HEK293 (cell line): ENCODE data around the gene MSX1.

Experiments
- ATF2 ChIP-seq: fragments of 450-650 bp; formaldehyde crosslinking; IDR thresholded peaks from 2 replicates; pipeline ENCODE4 v1.5.1; 2016; ENCODE audit warnings: missing biosample characterization, missing genetic modification characterization, low read depth
- CTCF ChIP-seq: fragments of 450-650 bp; formaldehyde crosslinking; IDR thresholded peaks from 2 replicates; pipeline ENCODE4 v1.5.1; 2016; ENCODE audit warnings: missing biosample characterization, missing genetic modification characterization
- IKZF3 ChIP-seq: fragments of 450-650 bp; IDR thresholded peaks from 2 replicates; pipeline ENCODE4 v1.5.0; 2018; ENCODE audit warnings: missing biosample characterization, mild to moderate bottlenecking, missing genetic modification characterization, moderate library complexity
- KLF1 ChIP-seq: fragments of 450-650 bp; formaldehyde crosslinking; IDR thresholded peaks from 2 replicates; pipeline ENCODE4 v1.5.1; 2016; ENCODE audit warnings: missing biosample characterization, missing genetic modification characterization
- REST ChIP-seq: fragments of 450-650 bp; formaldehyde crosslinking; IDR thresholded peaks from 2 replicates; pipeline ENCODE4 v1.5.1; 2016; ENCODE audit warnings: missing biosample characterization, missing genetic modification characterization
- ZNF112 ChIP-seq: fragments of 450-650 bp; formaldehyde crosslinking; IDR thresholded peaks from 2 replicates; pipeline ENCODE4 v1.5.0; 2017; ENCODE audit warnings: missing biosample characterization, missing genetic modification characterization
- ZNF114 ChIP-seq: fragments of 450-650 bp; formaldehyde crosslinking; IDR thresholded peaks from 2 replicates; pipeline ENCODE4 v1.5.0; 2017; ENCODE audit warnings: missing biosample characterization, missing genetic modification characterization
- ZNF398 ChIP-seq: fragments of 450-650 bp; formaldehyde crosslinking; IDR thresholded peaks from 2 replicates; pipeline ENCODE4 v1.5.1; 2017; ENCODE audit warnings: missing biosample characterization, missing genetic modification characterization
- ZNF621 ChIP-seq: fragments of 450-650 bp; formaldehyde crosslinking; IDR thresholded peaks from 2 replicates; pipeline ENCODE4 v1.5.1; 2017; ENCODE audit warnings: missing biosample characterization, missing genetic modification characterization

GRCh38 chr4:4867375-4868039, 8.0 kb downstream of the MSX1 start:
- TF ChIP-seq CTCF (tag by site-specific recombination) (no peak), REST (tag by site-specific recombination) (no peak), IKZF3 (no peak), ZNF114 (no peak), ATF2 (no peak), ZNF398 (tag by site-specific recombination) (no peak), KLF1 (tag by site-specific recombination) (no peak), ZNF621 (tag by site-specific recombination) (no peak), ZNF112 (no peak)
